Epithelial cell of esophagus (primary cell): ENCODE data around the gene CCPG1.
A peak's percentile ranks its signal among the peaks of the same experiment; 100 is the strongest.

Experiments
- DNase-seq: peaks from one replicate; pipeline ENCODE4 v3.0.0; 2010; ENCODE audit warnings: low read depth
- H3K4me3 ChIP-seq: 2 replicates; pipeline ENCODE4 v1.5.1; 2011; ENCODE audit warnings: mild to moderate bottlenecking, low read length, control low read depth
- CTCF ChIP-seq: IDR thresholded peaks from 2 replicates; pipeline ENCODE4 v1.5.1; 2011; ENCODE audit warnings: low read depth, mild to moderate bottlenecking, low read length, control low read depth, inconsistent platforms; ENCODE audit not compliant: insufficient read depth; ENCODE audit errors: missing control alignments

Gene CCPG1

GRCh38 chr15:55356985-55357585 lies 51.1 kb downstream of the CCPG1 start:
- no peak for DNase-seq
- no peak for TF ChIP-seq CTCF
- no peak overlapping the region for H3K4me3 ChIP-seq

GRCh38 chr15:55353025-55353424 lies 55.1 kb downstream of the CCPG1 start:
- no peak for TF ChIP-seq CTCF
- no peak for DNase-seq

GRCh38 chr15:55349282-55349681 lies 58.9 kb downstream of the CCPG1 start:
- no peak for DNase-seq
- no peak for TF ChIP-seq CTCF
- H3K4me3 ChIP-seq = no peak overlapping the region

More at GRCh38 chr15:55353025-55353424, 55.1 kb downstream of the CCPG1 start:
- H3K4me3 ChIP-seq = no peak overlapping the region

- no peak for DNase-seq
- no peak overlapping the region for H3K4me3 ChIP-seq
- TF ChIP-seq CTCF = no peak
Measured at GRCh38 chr15:55348281-55348778, 59.8 kb downstream of the CCPG1 start.

- no peak for TF ChIP-seq CTCF
- H3K4me3 ChIP-seq = no peak overlapping the region
- peak; percentile 63 for DNase-seq
Measured at GRCh38 chr15:55344206-55344605, 64.0 kb downstream of the CCPG1 start.

GRCh38 chr15:55343168-55343567 lies 65.0 kb downstream of the CCPG1 start:
- H3K4me3 ChIP-seq = no peak overlapping the region
- DNase-seq = no peak
- no peak for TF ChIP-seq CTCF

GRCh38 chr15:55337160-55337559 lies 71.0 kb downstream of the CCPG1 start:
- TF ChIP-seq CTCF = no peak

More at GRCh38 chr15:55337160-55337559, 71.0 kb downstream of the CCPG1 start:
- no peak for DNase-seq
- H3K4me3 ChIP-seq = no peak overlapping the region
